ENCODE measurements around the gene PLP2.

GRCh38 chrX:49161632-49162031, 10.1 kb upstream of the PLP2 start:
- TF ChIP-seq JUNB (IDR thresholded peaks at IDR 0.05) (no peak), MAX (IDR thresholded peaks at IDR 0.05) (no peak), SMC3 (IDR thresholded peaks at IDR 0.05) (no peak), CEBPB (IDR thresholded peaks at IDR 0.05) (no peak), GATA3 (IDR thresholded peaks at IDR 0.05; ENCODE audit: borderline replicate concordance) (no peak), ZFP36 (IDR thresholded peaks at IDR 0.05; ENCODE audit: borderline replicate concordance, partially characterized antibody) (no peak), RFX5 (IDR thresholded peaks at IDR 0.05) (no peak), EHMT2 (IDR thresholded peaks at IDR 0.05; ENCODE audit: low read depth) (no peak), ZNF302 (CRISPR knock-in tag; IDR thresholded peaks at IDR 0.05) (no peak), RAD21 (conservative IDR thresholded peaks at IDR 0.05 in 1 of 2, IDR thresholded peaks at IDR 0.05 in 1 of 2) (no peak)
- TF ChIP-seq, protein P1, sequence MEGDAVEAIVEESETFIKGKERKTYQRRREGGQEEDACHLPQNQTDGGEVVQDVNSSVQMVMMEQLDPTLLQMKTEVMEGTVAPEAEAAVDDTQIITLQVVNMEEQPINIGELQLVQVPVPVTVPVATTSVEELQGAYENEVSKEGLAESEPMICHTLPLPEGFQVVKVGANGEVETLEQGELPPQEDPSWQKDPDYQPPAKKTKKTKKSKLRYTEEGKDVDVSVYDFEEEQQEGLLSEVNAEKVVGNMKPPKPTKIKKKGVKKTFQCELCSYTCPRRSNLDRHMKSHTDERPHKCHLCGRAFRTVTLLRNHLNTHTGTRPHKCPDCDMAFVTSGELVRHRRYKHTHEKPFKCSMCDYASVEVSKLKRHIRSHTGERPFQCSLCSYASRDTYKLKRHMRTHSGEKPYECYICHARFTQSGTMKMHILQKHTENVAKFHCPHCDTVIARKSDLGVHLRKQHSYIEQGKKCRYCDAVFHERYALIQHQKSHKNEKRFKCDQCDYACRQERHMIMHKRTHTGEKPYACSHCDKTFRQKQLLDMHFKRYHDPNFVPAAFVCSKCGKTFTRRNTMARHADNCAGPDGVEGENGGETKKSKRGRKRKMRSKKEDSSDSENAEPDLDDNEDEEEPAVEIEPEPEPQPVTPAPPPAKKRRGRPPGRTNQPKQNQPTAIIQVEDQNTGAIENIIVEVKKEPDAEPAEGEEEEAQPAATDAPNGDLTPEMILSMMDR (IDR thresholded peaks at IDR 0.05): no peak
- TF ChIP-seq, protein P2, sequence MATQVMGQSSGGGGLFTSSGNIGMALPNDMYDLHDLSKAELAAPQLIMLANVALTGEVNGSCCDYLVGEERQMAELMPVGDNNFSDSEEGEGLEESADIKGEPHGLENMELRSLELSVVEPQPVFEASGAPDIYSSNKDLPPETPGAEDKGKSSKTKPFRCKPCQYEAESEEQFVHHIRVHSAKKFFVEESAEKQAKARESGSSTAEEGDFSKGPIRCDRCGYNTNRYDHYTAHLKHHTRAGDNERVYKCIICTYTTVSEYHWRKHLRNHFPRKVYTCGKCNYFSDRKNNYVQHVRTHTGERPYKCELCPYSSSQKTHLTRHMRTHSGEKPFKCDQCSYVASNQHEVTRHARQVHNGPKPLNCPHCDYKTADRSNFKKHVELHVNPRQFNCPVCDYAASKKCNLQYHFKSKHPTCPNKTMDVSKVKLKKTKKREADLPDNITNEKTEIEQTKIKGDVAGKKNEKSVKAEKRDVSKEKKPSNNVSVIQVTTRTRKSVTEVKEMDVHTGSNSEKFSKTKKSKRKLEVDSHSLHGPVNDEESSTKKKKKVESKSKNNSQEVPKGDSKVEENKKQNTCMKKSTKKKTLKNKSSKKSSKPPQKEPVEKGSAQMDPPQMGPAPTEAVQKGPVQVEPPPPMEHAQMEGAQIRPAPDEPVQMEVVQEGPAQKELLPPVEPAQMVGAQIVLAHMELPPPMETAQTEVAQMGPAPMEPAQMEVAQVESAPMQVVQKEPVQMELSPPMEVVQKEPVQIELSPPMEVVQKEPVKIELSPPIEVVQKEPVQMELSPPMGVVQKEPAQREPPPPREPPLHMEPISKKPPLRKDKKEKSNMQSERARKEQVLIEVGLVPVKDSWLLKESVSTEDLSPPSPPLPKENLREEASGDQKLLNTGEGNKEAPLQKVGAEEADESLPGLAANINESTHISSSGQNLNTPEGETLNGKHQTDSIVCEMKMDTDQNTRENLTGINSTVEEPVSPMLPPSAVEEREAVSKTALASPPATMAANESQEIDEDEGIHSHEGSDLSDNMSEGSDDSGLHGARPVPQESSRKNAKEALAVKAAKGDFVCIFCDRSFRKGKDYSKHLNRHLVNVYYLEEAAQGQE (IDR thresholded peaks at IDR 0.05): no peak
